Activated naive CD8-positive, alpha-beta T cell treated with anti-CD3 and anti-CD28 coated beads, Interleukin-2, amount 50 U/mL, for 24 hours (primary cell): Measurements from ENCODE around the gene DBX1.
A peak's percentile ranks its signal among the peaks of the same experiment; 100 is the strongest.

Experiments used
- ATAC-seq: fragments of 150-1000 bp; cut with Tn5 transposase; one replicate; pipeline ENCODE4 v1.10.0; 2021
- DNase-seq: peaks from one replicate; pipeline ENCODE4 v3.0.0; 2021
- H3K27ac Mint-ChIP-seq: one replicate; pipeline ENCODE4 v1.8.0; 2021; ENCODE audit warnings: mild to moderate bottlenecking, mixed read lengths
- H3K27me3 Mint-ChIP-seq: one replicate; pipeline ENCODE4 v1.8.0; 2021; ENCODE audit warnings: mixed read lengths
- H3K36me3 Mint-ChIP-seq: one replicate; pipeline ENCODE4 v1.8.0; 2021; ENCODE audit warnings: low read depth, mixed read lengths
- H3K4me1 Mint-ChIP-seq: one replicate; pipeline ENCODE4 v1.8.0; 2021; ENCODE audit warnings: mixed read lengths
- H3K4me3 Mint-ChIP-seq: one replicate; pipeline ENCODE4 v1.8.0; 2021; ENCODE audit warnings: mild to moderate bottlenecking, moderate library complexity, mixed read lengths
- H3K9me3 Mint-ChIP-seq: one replicate; pipeline ENCODE4 v1.8.0; 2021; ENCODE audit warnings: mixed read lengths

Gene DBX1

DNA sequence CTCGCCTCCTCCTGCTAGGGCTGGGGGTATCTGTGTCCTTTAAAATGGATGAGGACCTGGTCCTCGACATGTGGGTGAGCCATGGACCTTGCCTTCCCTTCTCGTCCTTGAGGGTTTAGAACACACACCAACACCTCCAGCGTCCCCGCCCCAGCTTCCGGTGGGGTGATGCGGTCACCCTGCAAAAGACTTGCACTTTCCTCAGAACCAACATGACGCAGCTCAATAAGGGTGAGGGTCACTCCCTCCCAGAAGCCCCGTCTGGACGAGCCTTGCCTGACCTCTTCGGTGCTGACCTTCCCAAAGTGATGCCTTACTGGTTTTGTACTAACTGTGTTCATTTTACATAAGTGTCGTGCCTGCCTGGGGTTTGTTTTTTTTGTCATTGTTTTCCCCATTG is 41.0 kb downstream of the DBX1 start:
- H3K9me3 Mint-ChIP-seq, result no peaks in the 10 kb centered on the region
- H3K27ac Mint-ChIP-seq, result no peak overlapping the region
- DNase-seq (no peak), ATAC-seq (no peak)
- H3K36me3 Mint-ChIP-seq, result no peaks in the 10 kb centered on the region
- H3K4me1 Mint-ChIP-seq, result no peaks in the 10 kb centered on the region
- H3K27me3 Mint-ChIP-seq, result peaks cover 3% of the 10 kb centered on the region
- H3K4me3 Mint-ChIP-seq, result no peak overlapping the region

DNA sequence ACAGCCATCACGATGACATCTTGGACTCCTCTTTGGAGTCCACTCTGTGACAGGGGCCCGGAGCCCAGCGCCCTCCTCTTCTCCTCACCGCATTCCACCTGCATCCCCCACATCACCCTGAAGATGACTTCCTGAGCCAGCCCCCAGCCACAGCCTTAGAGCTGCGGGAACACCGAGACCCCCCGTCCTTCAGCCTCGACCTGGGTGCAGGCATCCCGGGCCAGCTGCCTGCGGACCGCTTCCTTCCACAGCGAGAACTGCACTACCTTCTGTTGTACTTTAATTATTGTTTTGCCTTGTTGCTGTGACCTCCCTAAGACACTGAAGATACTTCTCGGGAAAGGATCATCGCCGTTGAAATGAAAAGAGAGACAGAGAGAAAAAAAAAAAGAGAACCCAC is 42.1 kb downstream of the DBX1 start:
- no peaks in the 10 kb centered on the region for H3K36me3 Mint-ChIP-seq
- H3K4me3 Mint-ChIP-seq, result no peak overlapping the region
- no peaks in the 10 kb centered on the region for H3K9me3 Mint-ChIP-seq
- H3K4me1 Mint-ChIP-seq, result no peaks in the 10 kb centered on the region
- peaks cover 3% of the 10 kb centered on the region for H3K27me3 Mint-ChIP-seq
- no peak for DNase-seq
- ATAC-seq, result no peak
- H3K27ac Mint-ChIP-seq, result no peak overlapping the region

DNA sequence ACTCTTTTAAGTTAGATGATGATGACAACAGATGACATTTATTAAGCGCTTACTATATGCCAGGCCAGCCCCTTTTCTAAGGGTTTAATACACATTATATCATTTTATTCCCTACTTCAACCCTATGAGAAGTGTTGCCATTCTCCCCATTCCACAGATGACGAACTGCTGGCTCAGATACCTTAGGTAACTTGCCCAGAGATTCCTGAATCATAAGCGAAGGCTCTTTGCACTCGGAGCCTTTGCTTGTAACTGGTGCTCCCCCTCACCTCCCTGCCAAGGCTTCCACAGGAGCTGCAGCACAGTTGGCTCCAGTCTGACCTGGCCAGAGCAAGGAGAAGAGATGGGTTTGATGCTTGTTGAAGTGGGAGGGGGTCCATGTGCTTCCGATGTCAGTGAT is 43.0 kb downstream of the DBX1 start:
- no peak overlapping the region for H3K27ac Mint-ChIP-seq
- H3K9me3 Mint-ChIP-seq, result no peaks in the 10 kb centered on the region
- peaks cover 3% of the 10 kb centered on the region for H3K27me3 Mint-ChIP-seq
- H3K36me3 Mint-ChIP-seq, result no peaks in the 10 kb centered on the region
- no peaks in the 10 kb centered on the region for H3K4me1 Mint-ChIP-seq
- no peak for DNase-seq
- no peak overlapping the region for H3K4me3 Mint-ChIP-seq
- ATAC-seq, result no peak

DNA sequence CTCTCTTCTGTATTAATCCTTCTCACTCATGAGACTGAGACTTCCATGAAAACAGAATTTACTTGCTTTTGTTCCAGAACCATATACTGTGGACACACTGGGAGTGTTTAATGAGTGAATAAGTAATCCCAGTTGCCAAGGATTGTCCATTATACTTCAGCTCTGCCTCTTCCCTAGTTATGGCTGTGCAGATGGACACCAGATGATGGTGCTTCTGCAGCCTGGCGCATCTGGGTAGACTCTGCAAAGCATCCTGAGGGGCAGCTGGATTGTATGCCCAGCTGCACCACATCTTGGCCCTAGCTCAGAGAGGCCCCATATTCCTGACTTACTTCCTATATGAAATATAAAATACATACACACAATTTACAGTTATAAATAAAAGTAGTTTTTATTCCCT is 43.5 kb downstream of the DBX1 start:
- H3K36me3 Mint-ChIP-seq, result no peaks in the 10 kb centered on the region
- H3K27ac Mint-ChIP-seq, result no peak overlapping the region
- ATAC-seq, result no peak
- no peaks in the 10 kb centered on the region for H3K4me1 Mint-ChIP-seq
- no peaks in the 10 kb centered on the region for H3K9me3 Mint-ChIP-seq
- H3K27me3 Mint-ChIP-seq, result peaks cover 5% of the 10 kb centered on the region
- no peak for DNase-seq
- H3K4me3 Mint-ChIP-seq, result no peak overlapping the region

DNA sequence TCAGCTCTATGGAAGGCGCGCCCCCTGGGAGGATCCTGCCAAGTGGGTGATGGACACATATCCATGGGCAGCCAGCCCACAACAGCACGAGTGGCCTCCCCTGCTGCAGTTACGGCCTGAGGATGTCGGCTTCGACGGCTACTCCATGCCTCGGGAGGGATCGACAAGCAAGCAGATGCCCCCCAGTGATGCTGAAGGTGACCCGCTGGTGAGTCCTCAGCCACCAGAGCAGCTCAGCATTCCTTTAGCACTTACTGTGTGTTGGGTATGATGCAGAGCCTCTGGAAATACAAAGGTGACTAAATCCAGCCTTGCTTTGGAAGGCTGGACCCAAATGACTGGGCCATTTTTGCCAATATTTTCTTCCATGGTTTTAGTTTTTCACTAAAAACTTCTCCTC is 45.7 kb downstream of the DBX1 start:
- no peak for ATAC-seq
- no peak for DNase-seq
- no peaks in the 10 kb centered on the region for H3K9me3 Mint-ChIP-seq
- no peaks in the 10 kb centered on the region for H3K36me3 Mint-ChIP-seq
- peaks cover 12% of the 10 kb centered on the region for H3K27me3 Mint-ChIP-seq
- H3K4me3 Mint-ChIP-seq, result no peak overlapping the region
- no peak overlapping the region for H3K27ac Mint-ChIP-seq
- H3K4me1 Mint-ChIP-seq, result no peaks in the 10 kb centered on the region

DNA sequence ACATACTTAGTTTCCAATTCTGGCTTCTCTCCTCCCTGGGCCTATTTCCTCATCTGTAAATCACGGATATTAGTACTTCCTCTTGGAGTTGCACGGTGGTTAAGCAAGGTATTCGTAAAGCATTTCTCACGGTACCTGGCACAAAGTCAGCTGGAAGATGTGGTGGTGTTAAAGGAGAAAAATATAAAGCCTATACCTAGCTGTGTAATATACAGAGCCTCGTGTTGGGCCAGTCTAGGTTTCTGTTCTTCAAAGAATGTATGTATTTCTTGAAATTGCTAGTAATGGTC is 47.2 kb downstream of the DBX1 start:
- DNase-seq (no peak), ATAC-seq (no peak)
- no peaks in the 10 kb centered on the region for H3K4me1 Mint-ChIP-seq
- no peak overlapping the region for H3K4me3 Mint-ChIP-seq
- peaks cover 11% of the 10 kb centered on the region for H3K27me3 Mint-ChIP-seq
- H3K9me3 Mint-ChIP-seq, result no peaks in the 10 kb centered on the region
- no peaks in the 10 kb centered on the region for H3K36me3 Mint-ChIP-seq
- no peak overlapping the region for H3K27ac Mint-ChIP-seq

DNA sequence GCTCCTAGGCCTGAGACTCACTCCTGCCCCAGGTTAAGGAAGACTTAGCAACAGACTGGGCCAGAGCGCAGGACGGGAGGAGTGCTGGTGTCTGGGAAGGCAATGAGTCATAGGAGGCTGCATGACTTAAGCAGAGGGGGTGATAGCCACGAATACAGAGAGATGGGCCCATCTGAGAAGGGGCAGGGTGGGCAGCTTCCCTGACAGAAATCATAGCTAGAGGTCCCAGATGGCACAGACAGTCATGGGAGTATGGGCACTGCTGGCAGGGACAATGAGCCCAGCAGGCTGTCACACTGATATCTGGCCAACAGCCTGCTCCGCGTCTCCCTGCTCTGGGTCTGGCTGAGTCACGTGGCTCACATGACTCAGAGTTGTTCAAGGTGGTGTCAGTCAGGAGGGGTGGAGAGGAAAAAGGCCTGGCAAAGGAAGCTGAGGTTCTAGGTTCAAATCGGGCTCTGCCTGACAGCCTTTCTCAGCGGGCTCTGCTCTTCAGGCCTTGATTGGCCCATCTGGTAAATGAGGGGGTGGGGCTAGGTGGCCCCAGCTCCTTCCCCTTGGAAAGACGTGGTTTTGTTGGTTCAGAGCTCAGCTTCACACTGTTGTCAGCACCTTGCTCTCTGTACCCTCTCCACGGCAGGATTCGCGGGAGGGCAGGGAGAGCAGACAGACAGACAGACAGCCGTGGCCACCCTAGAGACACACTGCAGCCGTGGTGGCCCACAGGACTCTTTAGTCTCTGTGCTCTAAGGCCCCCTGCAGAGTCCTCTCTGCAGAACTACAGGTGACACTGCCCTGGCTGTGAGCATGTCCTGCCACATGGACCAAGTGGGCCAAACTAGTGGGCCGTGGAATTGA is 47.8 kb downstream of the DBX1 start:
- peak; percentile 62 for ATAC-seq

DNA sequence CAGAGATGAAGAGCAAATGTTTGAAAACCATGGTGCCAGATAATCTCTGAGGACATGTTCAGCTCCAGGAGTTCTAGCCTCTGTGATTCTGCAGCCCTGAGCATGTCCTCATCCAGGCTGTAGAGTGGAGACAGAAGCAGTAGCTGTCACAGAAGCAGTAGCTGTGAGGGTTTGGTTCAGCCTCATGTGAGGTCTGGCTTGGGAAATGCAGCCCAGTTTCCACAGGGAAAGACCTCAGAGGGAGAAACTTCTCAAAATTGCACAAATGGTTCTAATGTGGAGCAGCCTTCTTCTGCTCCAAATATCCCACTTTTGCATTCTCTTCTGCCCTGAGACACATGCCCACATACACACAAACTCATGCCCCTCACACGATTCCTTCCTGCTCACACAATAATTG is 48.4 kb downstream of the DBX1 start:
- DNase-seq (no peak), ATAC-seq (no peak)
- H3K27ac Mint-ChIP-seq, result no peak overlapping the region

More for the DNA sequence above, 47.8 kb downstream of the DBX1 start:
- Mint-ChIP-seq H3K27ac (no peak overlapping the region), H3K9me3 (no peaks in the 10 kb centered on the region), H3K36me3 (no peaks in the 10 kb centered on the region), H3K4me1 (no peaks in the 10 kb centered on the region), H3K27me3 (peaks cover 11% of the 10 kb centered on the region), H3K4me3 (no peak overlapping the region)
- no peak for DNase-seq

DNA sequence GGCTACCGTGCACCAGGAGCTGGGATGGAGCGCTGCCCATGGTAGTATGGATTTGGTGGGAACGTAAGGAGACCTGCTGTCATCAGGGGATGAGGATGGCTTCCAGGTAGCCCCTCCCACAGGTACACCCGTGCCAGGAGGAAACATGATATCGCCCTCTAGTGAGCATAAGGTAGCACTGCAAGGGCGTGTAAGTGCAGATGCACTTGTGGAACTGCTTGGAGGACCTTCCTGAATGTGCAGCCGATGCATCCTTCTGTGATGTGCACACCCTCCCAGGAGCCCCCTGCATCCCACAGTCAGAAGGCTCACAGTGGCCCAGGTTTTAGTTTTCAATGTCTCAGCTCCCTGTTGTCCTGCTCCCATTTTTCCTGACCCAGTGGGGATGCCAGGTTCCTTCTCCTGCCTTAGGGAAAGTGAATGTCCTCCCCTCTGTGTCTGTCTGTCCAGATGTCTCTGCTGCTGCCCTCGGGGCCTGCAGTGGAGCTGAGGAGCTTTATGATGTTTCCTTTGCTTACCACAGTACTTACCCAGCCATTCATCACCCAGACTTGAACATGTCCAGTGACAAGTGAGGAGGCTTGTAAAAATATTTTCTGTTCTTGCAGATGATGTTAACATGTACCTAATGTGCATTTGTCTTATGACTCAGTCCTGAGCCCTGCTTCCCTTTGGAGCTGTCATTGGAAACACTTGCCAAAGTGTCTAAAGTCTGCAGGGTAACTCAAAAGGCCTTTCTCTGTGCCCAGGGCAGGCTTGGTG is 49.2 kb downstream of the DBX1 start:
- H3K4me3 Mint-ChIP-seq, result no peak overlapping the region
- H3K4me1 Mint-ChIP-seq, result no peaks in the 10 kb centered on the region
- no peaks in the 10 kb centered on the region for H3K9me3 Mint-ChIP-seq
- H3K27me3 Mint-ChIP-seq, result peaks cover 11% of the 10 kb centered on the region
- H3K36me3 Mint-ChIP-seq, result no peaks in the 10 kb centered on the region
- DNase-seq, result peak; percentile 50
- no peak overlapping the region for H3K27ac Mint-ChIP-seq
- no peak for ATAC-seq

More for the DNA sequence above, 48.4 kb downstream of the DBX1 start:
- Mint-ChIP-seq H3K27me3 (peaks cover 11% of the 10 kb centered on the region), H3K4me1 (no peaks in the 10 kb centered on the region), H3K9me3 (no peaks in the 10 kb centered on the region), H3K4me3 (no peak overlapping the region), H3K36me3 (no peaks in the 10 kb centered on the region)

DNA sequence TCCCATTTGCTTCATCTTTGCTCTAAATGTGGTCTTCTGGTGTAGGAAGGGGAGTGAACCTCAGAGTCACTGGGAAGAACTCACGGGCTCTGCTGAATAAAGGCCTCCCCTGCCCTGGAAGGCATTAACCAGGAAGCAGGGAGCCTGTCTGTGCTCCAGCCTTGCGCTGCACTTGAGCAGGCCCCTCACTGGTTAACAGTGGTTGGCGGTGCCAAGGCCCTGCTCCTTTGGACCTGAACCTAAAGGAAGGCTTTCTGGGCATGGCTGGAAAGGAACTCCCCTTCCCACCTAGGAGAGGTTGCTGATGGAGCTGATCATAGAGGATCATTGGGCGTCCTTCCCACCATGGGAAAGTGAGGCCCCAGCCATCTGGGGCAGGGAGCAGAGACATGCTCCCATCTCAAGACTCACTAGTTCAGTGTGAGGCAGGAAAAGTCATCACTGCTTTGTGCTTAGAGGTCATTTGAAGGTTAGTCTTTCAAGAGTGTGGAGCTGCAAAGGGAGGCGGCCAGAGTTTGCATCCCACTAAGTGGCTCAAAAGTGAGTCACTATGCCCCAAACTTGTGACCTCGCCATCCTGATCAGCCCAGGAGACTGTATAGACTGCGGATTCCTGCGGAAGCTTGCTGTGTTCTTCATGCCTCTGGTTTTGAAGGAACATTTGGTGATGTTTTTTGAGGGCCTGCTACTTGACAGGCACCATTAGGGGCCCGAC is 50.4 kb downstream of the DBX1 start:
- no peak for DNase-seq
- ATAC-seq, result no peak
- Mint-ChIP-seq H3K27ac (no peak overlapping the region), H3K36me3 (no peaks in the 10 kb centered on the region), H3K9me3 (no peaks in the 10 kb centered on the region), H3K27me3 (peaks cover 11% of the 10 kb centered on the region), H3K4me3 (no peak overlapping the region), H3K4me1 (no peaks in the 10 kb centered on the region)
